GM12878 (cell line): ENCODE measurements around the gene MEIOB.

Experiments
- CTCF ChIP-seq, 3 experiments: IDR thresholded peaks in 2 of 3; conservative IDR thresholded peaks in 1 of 3; 2 replicates each; pipeline ENCODE4 v1.5.1; 2011; ENCODE audit warnings: low read depth in 3 of 3, low read length in 3 of 3, mild to moderate bottlenecking in 3 of 3, control low read depth in 2 of 3, moderate library complexity in 2 of 3, inconsistent platforms in 1 of 3, mixed read lengths in 1 of 3; ENCODE audit not compliant: control insufficient read depth in 2 of 3, insufficient read depth in 1 of 3; ENCODE audit errors: extremely low read depth in 1 of 3
- RCOR1 ChIP-seq: conservative IDR thresholded peaks from 2 replicates; pipeline ENCODE4 v1.6.1; 2012; ENCODE audit warnings: low read depth, low read length, improper control_type of control experiment
- TF ChIP-seq, protein P1 (sequence below): fragments of 150-350 bp; IDR thresholded peaks from 2 replicates; pipeline ENCODE4 v1.6.1; 2016; ENCODE audit warnings: low read depth, low read length

GRCh38 chr16:1825864-1826690, 45.9 kb downstream of the MEIOB start:
- TF ChIP-seq, protein P1, sequence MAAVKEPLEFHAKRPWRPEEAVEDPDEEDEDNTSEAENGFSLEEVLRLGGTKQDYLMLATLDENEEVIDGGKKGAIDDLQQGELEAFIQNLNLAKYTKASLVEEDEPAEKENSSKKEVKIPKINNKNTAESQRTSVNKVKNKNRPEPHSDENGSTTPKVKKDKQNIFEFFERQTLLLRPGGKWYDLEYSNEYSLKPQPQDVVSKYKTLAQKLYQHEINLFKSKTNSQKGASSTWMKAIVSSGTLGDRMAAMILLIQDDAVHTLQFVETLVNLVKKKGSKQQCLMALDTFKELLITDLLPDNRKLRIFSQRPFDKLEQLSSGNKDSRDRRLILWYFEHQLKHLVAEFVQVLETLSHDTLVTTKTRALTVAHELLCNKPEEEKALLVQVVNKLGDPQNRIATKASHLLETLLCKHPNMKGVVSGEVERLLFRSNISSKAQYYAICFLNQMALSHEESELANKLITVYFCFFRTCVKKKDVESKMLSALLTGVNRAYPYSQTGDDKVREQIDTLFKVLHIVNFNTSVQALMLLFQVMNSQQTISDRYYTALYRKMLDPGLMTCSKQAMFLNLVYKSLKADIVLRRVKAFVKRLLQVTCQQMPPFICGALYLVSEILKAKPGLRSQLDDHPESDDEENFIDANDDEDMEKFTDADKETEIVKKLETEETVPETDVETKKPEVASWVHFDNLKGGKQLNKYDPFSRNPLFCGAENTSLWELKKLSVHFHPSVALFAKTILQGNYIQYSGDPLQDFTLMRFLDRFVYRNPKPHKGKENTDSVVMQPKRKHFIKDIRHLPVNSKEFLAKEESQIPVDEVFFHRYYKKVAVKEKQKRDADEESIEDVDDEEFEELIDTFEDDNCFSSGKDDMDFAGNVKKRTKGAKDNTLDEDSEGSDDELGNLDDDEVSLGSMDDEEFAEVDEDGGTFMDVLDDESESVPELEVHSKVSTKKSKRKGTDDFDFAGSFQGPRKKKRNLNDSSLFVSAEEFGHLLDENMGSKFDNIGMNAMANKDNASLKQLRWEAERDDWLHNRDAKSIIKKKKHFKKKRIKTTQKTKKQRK: no peak
- TF ChIP-seq CTCF (IDR thresholded peaks at IDR 0.05 in 2 of 3, conservative IDR thresholded peaks at IDR 0.05 in 1 of 3; ENCODE audit: control insufficient read depth in 2 of 3, extremely low read depth in 1 of 3, insufficient read depth in 1 of 3, low read depth in 3 of 3, low read length in 3 of 3): no peak
- no peak for TF ChIP-seq RCOR1
